CD14-positive monocyte (primary cell): ENCODE data around the gene MAP3K20. TPM values are rescaled to one million over a fixed set of nuclear protein-coding genes. Genes with fewer than 3 reads are reported as not detected.

Source experiments
- DNase-seq, 3 donors: peaks; one replicate each; pipeline ENCODE4 v3.0.0-alpha.2; 2011 to 2022
- H2AFZ ChIP-seq: 2 replicates; pipeline ENCODE4 v1.6.0; 2012; ENCODE audit warnings: mild to moderate bottlenecking, low read depth, low read length, inconsistent platforms; ENCODE audit not compliant: insufficient read depth, poor library complexity, severe bottlenecking
- H3K27ac ChIP-seq, 2 donors: 1 replicate in 1 of 2; 2 replicates in 1 of 2; pipeline ENCODE4 v1.5.1; 2012 to 2013; ENCODE audit warnings: low read length in 2 of 2, control low read depth in 1 of 2, inconsistent platforms in 1 of 2, low read depth in 1 of 2, mild to moderate bottlenecking in 1 of 2
- H3K27me3 ChIP-seq, 2 donors: one replicate each; pipeline versions ENCODE4 v1.6.0 to v1.6.1; 2011 to 2013; ENCODE audit warnings: low read length in 2 of 2; ENCODE audit not compliant: control insufficient read depth in 2 of 2, insufficient read depth in 2 of 2
- H3K36me3 ChIP-seq, 2 donors: replicated peaks in 1 of 2; 1 replicate in 1 of 2; 2 replicates in 1 of 2; pipeline versions ENCODE4 v1.5.1 to v1.6.1; 2012 to 2013; ENCODE audit warnings: low read length in 2 of 2, control low read depth in 1 of 2, inconsistent platforms in 1 of 2, mild to moderate bottlenecking in 1 of 2; ENCODE audit not compliant: insufficient read depth in 2 of 2, control insufficient read depth in 1 of 2
- H3K4me1 ChIP-seq, 2 donors: 1 replicate in 1 of 2; 2 replicates in 1 of 2; pipeline versions ENCODE4 v1.5.1 to v1.6.1; 2012 to 2013; ENCODE audit warnings: low read length in 2 of 2, control low read depth in 1 of 2, inconsistent platforms in 1 of 2, mild to moderate bottlenecking in 1 of 2, moderate library complexity in 1 of 2; ENCODE audit not compliant: insufficient read depth in 2 of 2, control insufficient read depth in 1 of 2
- H3K4me2 ChIP-seq: replicated peaks from 2 replicates; pipeline ENCODE3; 2012; ENCODE audit warnings: low read length, moderate library complexity, mild to moderate bottlenecking; ENCODE audit not compliant: poor library complexity, severe bottlenecking; ENCODE audit errors: extremely low read depth
- H3K4me3 ChIP-seq, 3 experiments: fragments of 200-600 bp in 1 of 3; sonication (generic) in 1 of 3; replicated peaks in 1 of 3; 1 replicate in 2 of 3; 2 replicates in 1 of 3; pipeline ENCODE4 v1.5.1; 2011 to 2013; ENCODE audit warnings: low read length in 3 of 3, mild to moderate bottlenecking in 3 of 3, control low read depth in 2 of 3, low read depth in 2 of 3, inconsistent platforms in 1 of 3, moderate library complexity in 1 of 3
- H3K79me2 ChIP-seq: 2 replicates; pipeline ENCODE4 v1.6.0; 2012; ENCODE audit warnings: mild to moderate bottlenecking, control low read depth, inconsistent platforms, low read length, moderate library complexity; ENCODE audit not compliant: insufficient read depth
- H3K9ac ChIP-seq: 2 replicates; pipeline ENCODE4 v1.6.0; 2017; ENCODE audit warnings: low read length, mild to moderate bottlenecking; ENCODE audit not compliant: insufficient read depth, poor library complexity, severe bottlenecking
- H3K9me3 ChIP-seq, 2 donors: replicated peaks in 1 of 2; 1 replicate in 1 of 2; 2 replicates in 1 of 2; pipeline versions ENCODE4 v1.5.1 to v1.6.1; 2012 to 2013; ENCODE audit warnings: low read length in 2 of 2, control low read depth in 1 of 2; ENCODE audit not compliant: control insufficient read depth in 1 of 2, insufficient read depth in 1 of 2
- H4K20me1 ChIP-seq: 2 replicates; pipeline ENCODE4 v1.6.0; 2012; ENCODE audit warnings: mild to moderate bottlenecking, low read length, control low read depth, moderate library complexity; ENCODE audit not compliant: insufficient read depth
- H3K27ac Mint-ChIP-seq, 7 donors: one replicate each; pipeline ENCODE4 v1.8.0; 2020; ENCODE audit warnings: mild to moderate bottlenecking in 7 of 7, mixed read lengths in 7 of 7, moderate library complexity in 6 of 7, inconsistent platforms in 2 of 7
- H3K27me3 Mint-ChIP-seq, 3 donors: one replicate each; pipeline ENCODE4 v1.8.0; 2021 to 2022; ENCODE audit warnings: low read depth in 3 of 3, mild to moderate bottlenecking in 3 of 3, mixed read lengths in 3 of 3, moderate library complexity in 3 of 3, inconsistent platforms in 1 of 3
- H3K36me3 Mint-ChIP-seq, 2 donors: one replicate each; pipeline ENCODE4 v1.8.0; 2020; ENCODE audit warnings: mixed read lengths in 2 of 2, inconsistent platforms in 1 of 2, mild to moderate bottlenecking in 1 of 2
- H3K4me1 Mint-ChIP-seq: one replicate; pipeline ENCODE4 v1.8.0; 2020; ENCODE audit warnings: mild to moderate bottlenecking, mixed read lengths
- H3K4me3 Mint-ChIP-seq, 2 donors: one replicate each; pipeline ENCODE4 v1.8.0; 2020; ENCODE audit warnings: mild to moderate bottlenecking in 2 of 2, mixed read lengths in 2 of 2, moderate library complexity in 1 of 2
- H3K9me3 Mint-ChIP-seq, 7 donors: one replicate each; pipeline ENCODE4 v1.8.0; 2020 to 2022; ENCODE audit warnings: mixed read lengths in 7 of 7, mild to moderate bottlenecking in 6 of 7, moderate library complexity in 6 of 7, inconsistent platforms in 2 of 7
- WGBS: methylation state at CpG from one replicate; pipeline ENCODE4 v1.1.5; 2013; ENCODE audit warnings: missing lambda C conversion rate; ENCODE audit not compliant: insufficient coverage; 5-methylcytosine and 5-hydroxymethylcytosine counted together
- intact Hi-C, 2 donors: fragments of 100-400 bp; cut with micrococcal nuclease; formaldehyde crosslinking; loops; one replicate each; pipeline versions ENCODE4 v1.15.0 to v1.15.1; 2023
- polyA plus RNA-seq, 3 donors: library from polyadenylated mRNA; depleted of rRNA in 1 of 3; unstranded in 2 of 3; stranded (reverse) in 1 of 3; fragments of 300-500 nt in 2 of 3; fragments of >200 nt in 1 of 3; fragmentation: Illumina TruSeq in 2 of 3; gene quantifications; 1 replicate in 2 of 3; 2 replicates in 1 of 3; pipeline ENCODE4 v1.2.3, GENCODE V29; 2012 to 2021
- TF ChIP-seq, protein P1 (sequence below): fragments of 200-600 bp; IDR thresholded peaks from one replicate; pipeline ENCODE4 v1.8.0; 2022; ENCODE audit warnings: antibody characterized with exemption, mild to moderate bottlenecking

MAP3K20 gene
- polyA plus RNA-seq, 3 donors, result 14.3 to 30.7 (median 21.6) TPM

DNA sequence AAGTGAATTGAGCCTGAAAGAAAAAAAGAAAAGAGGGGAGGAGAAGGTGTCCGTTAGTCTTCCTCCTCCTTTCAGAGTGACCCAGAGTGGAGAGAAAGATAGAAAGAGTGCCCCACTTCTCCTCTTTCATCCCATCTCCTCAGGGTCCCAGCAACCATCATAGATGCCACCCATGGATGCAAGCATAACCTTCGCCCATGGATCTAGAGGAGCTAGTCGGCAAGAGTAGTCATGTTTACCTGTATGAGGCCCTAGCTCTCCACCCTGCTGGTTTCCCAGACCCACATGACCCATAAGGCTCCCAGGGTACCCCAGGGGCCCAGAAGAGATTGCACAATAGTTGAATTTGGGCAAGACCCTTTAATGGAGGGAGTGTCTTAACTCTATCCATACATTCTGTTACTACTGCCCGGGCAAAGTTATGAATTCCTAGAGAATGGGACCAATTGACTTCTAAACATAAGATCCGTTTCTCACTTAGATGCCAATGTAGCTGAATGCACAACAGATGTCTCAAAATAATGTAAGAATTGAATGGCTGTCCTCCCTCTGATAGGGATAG is 223.0 kb downstream of the MAP3K20 start:
- peaks cover 0 to 6% (median 3%) of the 10 kb centered on the region in 3 donors for H3K27me3 Mint-ChIP-seq
- intact Hi-C loops, result no loop called here
- no peaks in the 10 kb centered on the region for H3K4me1 Mint-ChIP-seq
- Histone ChIP-seq H3K4me3 (no peak overlapping the region), H3K27me3 (no peaks in the 10 kb centered on the region), H3K36me3 (no peaks in the 10 kb centered on the region), H3K27ac (no peak overlapping the region), H3K9me3 (peaks cover 40 to 59% of the 10 kb centered on the region in 2 donors), H4K20me1 (no peaks in the 10 kb centered on the region), H2AFZ (no peak overlapping the region), H3K79me2 (no peaks in the 10 kb centered on the region), H3K9ac (no peak overlapping the region), H3K4me1 (no peaks in the 10 kb centered on the region), H3K4me2 (no peak overlapping the region)
- no CpG with 5 or more reads among the region's 5 CpGs for WGBS
- H3K4me3 Mint-ChIP-seq, result no peak overlapping the region
- H3K27ac Mint-ChIP-seq, result no peak overlapping the region
- TF ChIP-seq, protein P1, sequence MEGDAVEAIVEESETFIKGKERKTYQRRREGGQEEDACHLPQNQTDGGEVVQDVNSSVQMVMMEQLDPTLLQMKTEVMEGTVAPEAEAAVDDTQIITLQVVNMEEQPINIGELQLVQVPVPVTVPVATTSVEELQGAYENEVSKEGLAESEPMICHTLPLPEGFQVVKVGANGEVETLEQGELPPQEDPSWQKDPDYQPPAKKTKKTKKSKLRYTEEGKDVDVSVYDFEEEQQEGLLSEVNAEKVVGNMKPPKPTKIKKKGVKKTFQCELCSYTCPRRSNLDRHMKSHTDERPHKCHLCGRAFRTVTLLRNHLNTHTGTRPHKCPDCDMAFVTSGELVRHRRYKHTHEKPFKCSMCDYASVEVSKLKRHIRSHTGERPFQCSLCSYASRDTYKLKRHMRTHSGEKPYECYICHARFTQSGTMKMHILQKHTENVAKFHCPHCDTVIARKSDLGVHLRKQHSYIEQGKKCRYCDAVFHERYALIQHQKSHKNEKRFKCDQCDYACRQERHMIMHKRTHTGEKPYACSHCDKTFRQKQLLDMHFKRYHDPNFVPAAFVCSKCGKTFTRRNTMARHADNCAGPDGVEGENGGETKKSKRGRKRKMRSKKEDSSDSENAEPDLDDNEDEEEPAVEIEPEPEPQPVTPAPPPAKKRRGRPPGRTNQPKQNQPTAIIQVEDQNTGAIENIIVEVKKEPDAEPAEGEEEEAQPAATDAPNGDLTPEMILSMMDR, result no peak
- DNase-seq, result no peak
- no peaks in the 10 kb centered on the region for H3K36me3 Mint-ChIP-seq
- peaks cover 28 to 78% (median 66%) of the 10 kb centered on the region in 7 donors for H3K9me3 Mint-ChIP-seq

DNA sequence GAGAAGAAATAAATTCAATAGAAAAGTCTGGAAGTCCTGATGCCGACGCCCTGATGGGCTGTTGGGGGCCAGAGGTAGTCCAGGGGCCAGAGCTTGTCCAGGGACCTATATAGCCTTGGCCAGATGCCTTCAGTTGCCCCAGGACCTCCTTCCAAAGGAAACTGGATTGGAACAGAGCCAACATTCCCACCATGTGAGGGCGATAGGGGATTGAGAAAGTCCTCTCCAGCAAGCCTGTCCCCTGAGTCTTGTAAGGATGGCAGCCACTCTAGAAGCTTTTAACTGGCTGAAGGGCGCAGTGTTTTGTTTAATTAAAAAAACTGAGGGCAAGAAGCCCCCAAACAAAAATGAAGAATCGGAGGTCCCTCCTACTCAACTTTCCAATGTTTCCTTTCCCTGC is 224.1 kb downstream of the MAP3K20 start:
- 95% methylated on average over 4 of the region's 5 CpGs for WGBS
- H3K36me3 Mint-ChIP-seq, result no peaks in the 10 kb centered on the region

More for the DNA sequence above, 224.1 kb downstream of the MAP3K20 start:
- DNase-seq, result no peak
- Histone ChIP-seq H3K79me2 (no peaks in the 10 kb centered on the region), H2AFZ (no peak overlapping the region), H3K9ac (no peak overlapping the region), H3K36me3 (no peaks in the 10 kb centered on the region), H3K4me3 (no peak overlapping the region), H3K9me3 (peaks cover 40 to 51% of the 10 kb centered on the region in 2 donors), H3K27ac (no peak overlapping the region), H3K4me2 (no peak overlapping the region), H4K20me1 (no peaks in the 10 kb centered on the region), H3K27me3 (no peaks in the 10 kb centered on the region), H3K4me1 (no peaks in the 10 kb centered on the region)
- H3K9me3 Mint-ChIP-seq, result peaks cover 28 to 69% (median 58%) of the 10 kb centered on the region in 7 donors
- H3K4me1 Mint-ChIP-seq, result no peaks in the 10 kb centered on the region
- intact Hi-C loops, result no loop called here
- H3K27me3 Mint-ChIP-seq, result peaks cover 2 to 7% (median 3%) of the 10 kb centered on the region in 3 donors
- H3K27ac Mint-ChIP-seq, result no peak overlapping the region
- TF ChIP-seq, protein P1, result no peak
- no peak overlapping the region for H3K4me3 Mint-ChIP-seq
